IMR-90 (cell line): Measurements from ENCODE around the gene S100A4. TPM values are rescaled to one million over a fixed set of nuclear protein-coding genes. Genes with fewer than 3 reads are reported as not detected.
"Not testable (repeated sequence)": the region's sequence is repeated elsewhere in the genome, so short reads cannot be mapped to it uniquely, and the experiment has no call there.

ENCODE experiments used
- ATAC-seq: fragments of 200-7000 bp; cut with Tn5 transposase; 2 replicates; pipeline ENCODE4 v1.9.1; 2020; ENCODE audit warnings: low read depth, mild to moderate bottlenecking, moderate library complexity
- BruUV-seq: library from RNA; stranded (reverse); fragments of 400-500 nt; replicated peaks from 2 replicates; lab custom pipeline; 2021; lab: Mats Ljungman, UMichigan
- CTCF ChIA-PET: fragments of 300-600 bp; formaldehyde crosslinking; extraction: SDS; loops from one replicate; lab custom pipeline; 2021; ENCODE audit warnings: antibody characterized with exemption; lab: Yijun Ruan, JAX
- POLR2A ChIA-PET: fragments of 300-600 bp; sonication (Branson Sonifier 250); formaldehyde crosslinking; loops from one replicate; lab custom pipeline; 2022; ENCODE audit warnings: antibody characterized with exemption; ENCODE audit not compliant: unreplicated experiment; lab: Charles Lee
- DNase-seq: peaks from one replicate; pipeline ENCODE4 v3.0.0; 2013
- H2AFZ ChIP-seq: replicated peaks from 2 replicates; pipeline ENCODE3; 2013; ENCODE audit warnings: low read length, mild to moderate bottlenecking; ENCODE audit not compliant: poor library complexity
- H2AK5ac ChIP-seq: 2 replicates; pipeline ENCODE4 v1.6.1; 2013; ENCODE audit warnings: low read depth, low read length, inconsistent platforms
- H2AK9ac ChIP-seq: replicated peaks from 2 replicates; pipeline ENCODE3; 2013; ENCODE audit warnings: mild to moderate bottlenecking, low read depth, low read length, moderate library complexity; ENCODE audit not compliant: poor library complexity
- H2BK120ac ChIP-seq: 2 replicates; pipeline ENCODE4 v1.6.1; 2013; ENCODE audit warnings: low read depth, low read length, inconsistent platforms
- H2BK15ac ChIP-seq: 3 replicates; pipeline ENCODE4 v1.6.1; 2013; ENCODE audit warnings: low read depth, low read length, inconsistent platforms
- H2BK20ac ChIP-seq: 2 replicates; pipeline ENCODE4 v1.6.1; 2013; ENCODE audit warnings: low read depth, mild to moderate bottlenecking, inconsistent platforms, low read length, moderate library complexity
- H2BK5ac ChIP-seq: 2 replicates; pipeline ENCODE4 v1.6.1; 2013; ENCODE audit warnings: mild to moderate bottlenecking, low read depth, low read length, inconsistent platforms; ENCODE audit not compliant: poor library complexity, severe bottlenecking
- H3K14ac ChIP-seq: replicated peaks from 2 replicates; pipeline ENCODE4 v1.6.1; 2013; ENCODE audit warnings: low read depth, low read length, inconsistent platforms
- H3K18ac ChIP-seq: 2 replicates; pipeline ENCODE4 v1.6.1; 2013; ENCODE audit warnings: low read depth, low read length, control low read depth
- H3K23ac ChIP-seq: 2 replicates; pipeline ENCODE4 v1.6.1; 2013; ENCODE audit warnings: low read depth, low read length, inconsistent platforms
- H3K27ac ChIP-seq: 2 replicates; pipeline ENCODE4 v1.5.1; 2013; ENCODE audit warnings: mild to moderate bottlenecking, control low read depth, low read length; ENCODE audit not compliant: insufficient read depth
- H3K27me3 ChIP-seq: 2 replicates; pipeline ENCODE4 v1.6.1; 2013; ENCODE audit warnings: low read length; ENCODE audit not compliant: control insufficient read depth, insufficient read depth
- H3K36me3 ChIP-seq: 2 replicates; pipeline ENCODE4 v1.6.1; 2013; ENCODE audit warnings: low read length, mixed read lengths; ENCODE audit not compliant: control insufficient read depth, insufficient read depth
- H3K4ac ChIP-seq: 2 replicates; pipeline ENCODE4 v1.6.1; 2013; ENCODE audit warnings: low read depth, low read length, inconsistent platforms
- H3K4me1 ChIP-seq: 2 replicates; pipeline ENCODE4 v1.6.1; 2013; ENCODE audit warnings: low read length, mixed read lengths; ENCODE audit not compliant: control insufficient read depth, insufficient read depth
- H3K4me2 ChIP-seq: 2 replicates; pipeline ENCODE4 v1.6.1; 2013; ENCODE audit warnings: low read depth, mild to moderate bottlenecking, control low read depth, low read length, moderate library complexity
- H3K4me3 ChIP-seq: 2 replicates; pipeline ENCODE4 v1.5.1; 2013; ENCODE audit warnings: low read depth, mild to moderate bottlenecking, control low read depth, low read length, moderate library complexity; ENCODE audit not compliant: insufficient read depth
- H3K56ac ChIP-seq: 2 replicates; pipeline ENCODE4 v1.6.1; 2013; ENCODE audit warnings: low read length, inconsistent platforms; ENCODE audit not compliant: insufficient read depth; ENCODE audit errors: extremely low read depth
- H3K79me1 ChIP-seq, 2 experiments: 2 replicates each; pipeline ENCODE4 v1.6.1; 2013; ENCODE audit warnings: low read length in 2 of 2, inconsistent platforms in 1 of 2, low read depth in 1 of 2
- H3K9ac ChIP-seq: 2 replicates; pipeline ENCODE4 v1.6.1; 2013; ENCODE audit warnings: low read depth, low read length, control low read depth
- H3K9me1 ChIP-seq: 2 replicates; pipeline ENCODE4 v1.6.1; 2013; ENCODE audit warnings: low read length, inconsistent platforms; ENCODE audit not compliant: insufficient read depth
- H3K9me3 ChIP-seq: 2 replicates; pipeline ENCODE4 v1.6.1; 2013; ENCODE audit warnings: low read length; ENCODE audit not compliant: control insufficient read depth, insufficient read depth
- H4K20me1 ChIP-seq: 2 replicates; pipeline ENCODE4 v1.6.1; 2013; ENCODE audit warnings: low read length, inconsistent platforms; ENCODE audit not compliant: insufficient read depth
- H4K5ac ChIP-seq: 2 replicates; pipeline ENCODE4 v1.6.1; 2013; ENCODE audit warnings: mild to moderate bottlenecking, low read depth, low read length, control low read depth
- H4K8ac ChIP-seq, 2 experiments: 2 replicates each; pipeline ENCODE4 v1.6.1; 2013; ENCODE audit warnings: low read depth in 2 of 2, low read length in 2 of 2, control low read depth in 1 of 2, inconsistent platforms in 1 of 2
- H4K91ac ChIP-seq: 2 replicates; pipeline ENCODE4 v1.6.1; 2013; ENCODE audit warnings: low read depth, low read length, inconsistent platforms; ENCODE audit not compliant: insufficient read depth
- WGBS, 2 experiments: methylation state at CpG; one replicate each; pipeline versions ENCODE4 v1.1.5 to v1.1.7; 2013; ENCODE audit warnings: missing lambda C conversion rate in 2 of 2; ENCODE audit not compliant: insufficient read length in 1 of 2; ENCODE audit errors: extremely low coverage in 2 of 2; 5-methylcytosine and 5-hydroxymethylcytosine counted together
- dilution Hi-C: fragments of 300-500 bp; cut with HindIII; formaldehyde crosslinking; loops from one replicate; pipeline ENCODE4 v1.14.3; 2018; ENCODE audit warnings: low sequenced_read_pairs; ENCODE audit not compliant: unreplicated experiment
- in situ Hi-C: fragments of 300-500 bp; cut with MboI; formaldehyde crosslinking; loops from 3 replicates; pipeline ENCODE4 v1.14.3; 2019; ENCODE audit warnings: low sequenced_read_pairs, inconsistent platforms, mixed read lengths
- intact Hi-C: fragments of 100-400 bp; cut with micrococcal nuclease; formaldehyde crosslinking; loops from 2 replicates; pipeline ENCODE4 v1.10.0; 2022
- polyA plus RNA-seq, 3 experiments: library from polyadenylated mRNA; depleted of rRNA; stranded (reverse); fragments of >200 nt; gene quantifications; 2 replicates each; pipeline ENCODE4 v1.2.3, GENCODE V29; 2012; ENCODE audit warnings: low replicate concordance in 1 of 3
- total RNA-seq: library from RNA; depleted of rRNA; stranded (reverse); fragments of >200 nt; gene quantifications from 2 replicates; pipeline ENCODE4 v1.2.3, GENCODE V29; 2012

Gene S100A4
- total and polyA plus RNA-seq, 2 of the 4 experiments (the other 2 are of a cell fraction) = 5.6 to 16.6 TPM

- ATAC-seq, BruUV-seq, H2AK5ac ChIP-seq, DNase-seq, H3K79me1 ChIP-seq, intact Hi-C loops, H3K36me3 ChIP-seq, H3K9me1 ChIP-seq, H2AFZ ChIP-seq, H2BK15ac ChIP-seq, in situ Hi-C loops, H3K56ac ChIP-seq, H4K91ac ChIP-seq, H3K4me1 ChIP-seq, H3K4me2 ChIP-seq, H3K23ac ChIP-seq, H3K14ac ChIP-seq, H4K20me1 ChIP-seq, H3K4me3 ChIP-seq, H3K4ac ChIP-seq, dilution Hi-C loops, H3K27me3 ChIP-seq, H2BK20ac ChIP-seq, H4K8ac ChIP-seq, POLR2A ChIA-PET, H3K9me3 ChIP-seq, H2BK120ac ChIP-seq, H3K9ac ChIP-seq, H2BK5ac ChIP-seq, H2AK9ac ChIP-seq, H4K5ac ChIP-seq, H3K18ac ChIP-seq, H3K27ac ChIP-seq: not testable (repeated sequence)
- CTCF ChIA-PET = interaction anchor here (0.7 kb wide), 1 partner anchor 312 kb away, joined by 3 read pairs; no protein-coding TSS in a partner anchor
- WGBS, 2 experiments = no CpG with 5 or more reads among the region's 3 CpGs
Observed at GRCh38 chr1:153583514-153583913, 37.9 kb upstream of the S100A4 start.

- H3K23ac ChIP-seq, H3K36me3 ChIP-seq, in situ Hi-C loops, H3K9ac ChIP-seq, H3K4me2 ChIP-seq, H3K18ac ChIP-seq, CTCF ChIA-PET, H4K20me1 ChIP-seq, POLR2A ChIA-PET, H4K91ac ChIP-seq, intact Hi-C loops, H2BK120ac ChIP-seq, H3K56ac ChIP-seq, H3K14ac ChIP-seq, H2BK20ac ChIP-seq, H3K9me1 ChIP-seq, DNase-seq, H3K4me3 ChIP-seq, H2AK9ac ChIP-seq, ATAC-seq, H3K4ac ChIP-seq, H2AFZ ChIP-seq, H2AK5ac ChIP-seq, H2BK15ac ChIP-seq, H3K79me1 ChIP-seq, H3K27ac ChIP-seq, H3K27me3 ChIP-seq, H4K8ac ChIP-seq, H3K4me1 ChIP-seq, H4K5ac ChIP-seq, H2BK5ac ChIP-seq, dilution Hi-C loops, BruUV-seq, H3K9me3 ChIP-seq: not testable (repeated sequence)
- WGBS, 2 experiments = 95% methylated on average over 6 of the region's 34 CpGs; no CpG with 5 or more reads in 1 of the 2 experiments
Observed at GRCh38 chr1:153582836-153583235, 37.2 kb upstream of the S100A4 start.
